ENCODE measurements around the gene LAMC1.

- TF ChIP-seq, protein P1, sequence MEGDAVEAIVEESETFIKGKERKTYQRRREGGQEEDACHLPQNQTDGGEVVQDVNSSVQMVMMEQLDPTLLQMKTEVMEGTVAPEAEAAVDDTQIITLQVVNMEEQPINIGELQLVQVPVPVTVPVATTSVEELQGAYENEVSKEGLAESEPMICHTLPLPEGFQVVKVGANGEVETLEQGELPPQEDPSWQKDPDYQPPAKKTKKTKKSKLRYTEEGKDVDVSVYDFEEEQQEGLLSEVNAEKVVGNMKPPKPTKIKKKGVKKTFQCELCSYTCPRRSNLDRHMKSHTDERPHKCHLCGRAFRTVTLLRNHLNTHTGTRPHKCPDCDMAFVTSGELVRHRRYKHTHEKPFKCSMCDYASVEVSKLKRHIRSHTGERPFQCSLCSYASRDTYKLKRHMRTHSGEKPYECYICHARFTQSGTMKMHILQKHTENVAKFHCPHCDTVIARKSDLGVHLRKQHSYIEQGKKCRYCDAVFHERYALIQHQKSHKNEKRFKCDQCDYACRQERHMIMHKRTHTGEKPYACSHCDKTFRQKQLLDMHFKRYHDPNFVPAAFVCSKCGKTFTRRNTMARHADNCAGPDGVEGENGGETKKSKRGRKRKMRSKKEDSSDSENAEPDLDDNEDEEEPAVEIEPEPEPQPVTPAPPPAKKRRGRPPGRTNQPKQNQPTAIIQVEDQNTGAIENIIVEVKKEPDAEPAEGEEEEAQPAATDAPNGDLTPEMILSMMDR (IDR thresholded peaks at IDR 0.05): no peak
- no peak for TF ChIP-seq POLR2A (IDR thresholded peaks at IDR 0.05)
Measured at GRCh38 chr1:183106746-183107145, 83.5 kb downstream of the LAMC1 start.
